Prostate gland (tissue), 2 donors: ENCODE measurements around the gene JAG2. TPM values are rescaled to one million over a fixed set of nuclear protein-coding genes. Genes with fewer than 3 reads are reported as not detected.
"Not testable (repeated sequence)": the region's sequence is repeated elsewhere in the genome, so short reads cannot be mapped to it uniquely, and the experiment has no call there.

Experiments used
- DNase-seq: peaks from one replicate; pipeline ENCODE4 v3.0.0-alpha.2; 2019; ENCODE audit warnings: low spot score
- H3K27ac ChIP-seq, 2 donors: fragments of 200-600 bp; sonication (generic); 2 replicates each; pipeline ENCODE4 v1.5.1; 2017 to 2019
- H3K27me3 ChIP-seq: fragments of 200-600 bp; sonication (generic); replicated peaks from 2 replicates; pipeline ENCODE4 v1.5.1; 2019; ENCODE audit not compliant: insufficient read depth
- H3K36me3 ChIP-seq, 2 donors: fragments of 200-600 bp; sonication (generic); 1 replicate in 1 of 2; 2 replicates in 1 of 2; pipeline versions ENCODE4 v1.5.1 to v1.8.1; 2017 to 2019
- H3K4me1 ChIP-seq: fragments of 200-600 bp; sonication (generic); replicated peaks from 2 replicates; pipeline ENCODE4 v1.5.1; 2019
- H3K4me3 ChIP-seq, 2 donors: fragments of 200-600 bp; sonication (generic); 2 replicates each; pipeline ENCODE4 v1.5.1; 2017 to 2019
- H3K9me3 ChIP-seq: fragments of 200-600 bp; sonication (generic); 2 replicates; pipeline ENCODE4 v1.5.1; 2017
- POLR2A ChIP-seq: fragments of 450-650 bp; IDR thresholded peaks from one replicate; pipeline ENCODE4 v1.6.1; 2016; ENCODE audit warnings: antibody characterized with exemption, mild to moderate bottlenecking
- POLR2AphosphoS5 ChIP-seq: sonication (generic); formaldehyde crosslinking; IDR thresholded peaks from one replicate; pipeline ENCODE4 v1.6.1; 2017; ENCODE audit warnings: antibody characterized with exemption
- WGBS: methylation state at CpG from one replicate; pipeline ENCODE4 v1.1.5; 2018; 5-methylcytosine and 5-hydroxymethylcytosine counted together
- intact Hi-C: fragments of 100-400 bp; cut with DNase I; formaldehyde crosslinking; loops from one replicate; pipeline ENCODE4 v1.14.2; 2022
- total RNA-seq, 2 donors: library from RNA; depleted of rRNA; stranded (reverse); fragments of >200 nt; gene quantifications; one replicate each; pipeline ENCODE4 v1.1.0, GENCODE V29; 2016
- TF ChIP-seq, protein P1 (sequence below), 4 experiments: fragments of 200-600 bp in 2 of 4; fragments of 450-650 bp in 2 of 4; sonication (generic) in 2 of 4; IDR thresholded peaks; 1 replicate in 3 of 4; 2 replicates in 1 of 4; pipeline ENCODE4 v1.5.1; 2016 to 2019; ENCODE audit warnings: antibody characterized with exemption in 4 of 4, mild to moderate bottlenecking in 2 of 4, moderate library complexity in 2 of 4

JAG2 gene
- total RNA-seq, 2 donors from 2014 or later, result 26.8 to 30.5 TPM

DNA sequence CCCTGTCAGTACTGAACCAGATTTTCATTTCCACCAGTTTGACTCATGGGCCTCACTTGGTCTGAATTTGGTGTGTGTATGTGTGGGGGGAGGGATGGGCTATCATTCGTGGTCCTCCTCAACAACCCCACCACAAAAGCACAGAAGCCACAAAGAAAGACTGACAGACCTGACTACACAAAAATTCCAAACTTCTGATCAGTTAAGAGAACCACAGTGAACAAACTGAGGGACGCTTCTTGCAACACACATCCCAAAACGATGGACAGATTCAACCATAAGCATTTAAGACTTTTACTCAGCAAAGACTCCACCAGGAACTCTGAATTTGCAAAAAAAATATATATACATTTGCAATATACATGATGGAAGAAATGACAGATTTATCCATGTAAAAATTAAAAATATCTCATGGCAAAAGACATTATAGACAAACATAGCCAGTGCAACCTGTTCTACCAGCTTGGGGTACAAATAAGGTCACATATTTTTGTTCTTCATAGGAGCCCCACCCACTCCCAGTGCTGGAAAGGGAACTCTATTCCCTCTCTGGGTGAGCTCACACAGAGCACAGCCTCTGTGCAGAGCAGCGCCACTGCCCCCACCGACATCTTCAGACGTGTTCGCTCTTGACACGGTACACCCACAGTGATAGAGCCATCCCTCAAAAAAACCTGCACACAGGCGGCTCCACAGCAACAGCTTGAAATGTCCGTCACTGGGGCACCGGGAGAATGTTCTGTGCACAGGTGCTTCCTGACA, 49.7 kb downstream of the JAG2 start:
- 36% methylated on average over 11 of the region's 11 CpGs for WGBS
- no peak overlapping the region for H3K4me3 ChIP-seq
- peak; percentile 85 for DNase-seq

DNA sequence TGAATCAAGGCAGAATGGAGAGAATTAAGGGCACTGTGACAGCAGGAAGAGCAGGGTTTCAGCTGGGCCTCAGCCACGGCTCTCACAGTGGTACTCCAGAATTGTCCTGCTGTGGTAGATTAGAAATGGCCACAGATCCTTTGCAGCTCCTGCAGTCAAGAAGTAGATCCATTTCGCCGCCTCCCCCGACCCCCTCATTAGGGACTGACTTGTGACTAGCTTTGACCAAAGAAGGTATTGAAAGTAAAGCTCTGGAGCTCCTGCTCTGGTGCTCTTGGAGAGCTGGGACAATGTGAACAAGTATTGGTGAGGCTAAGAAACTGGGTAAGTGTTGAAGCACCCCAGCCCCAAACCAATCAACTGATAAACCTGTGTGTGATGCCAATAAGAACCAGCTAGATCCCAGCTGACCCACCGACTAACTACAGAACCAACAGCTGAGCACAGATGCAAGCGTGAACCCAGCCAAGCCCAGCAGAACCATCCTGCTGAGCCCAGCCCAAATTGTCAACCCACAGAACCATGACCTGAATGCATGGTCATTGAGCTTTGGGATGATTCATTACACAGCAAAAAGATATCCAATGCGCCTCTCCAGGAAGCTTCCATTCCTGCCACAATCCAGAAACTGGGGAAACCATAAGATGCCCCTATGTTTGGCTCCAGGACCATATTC, 50.7 kb downstream of the JAG2 start:
- no peak for DNase-seq
- Histone ChIP-seq H3K36me3 (no peaks in the 10 kb centered on the region), H3K9me3 (no peaks in the 10 kb centered on the region), H3K4me3 (no peak overlapping the region), H3K27me3 (no peaks in the 10 kb centered on the region), H3K27ac (peak overlapping the region in 1 of 2 donors; percentile 68), H3K4me1 (peaks cover 9% of the 10 kb centered on the region)
- intact Hi-C loops, result no loop called here
- WGBS, result 98% methylated on average over 7 of the region's 7 CpGs
- TF ChIP-seq, protein P1, sequence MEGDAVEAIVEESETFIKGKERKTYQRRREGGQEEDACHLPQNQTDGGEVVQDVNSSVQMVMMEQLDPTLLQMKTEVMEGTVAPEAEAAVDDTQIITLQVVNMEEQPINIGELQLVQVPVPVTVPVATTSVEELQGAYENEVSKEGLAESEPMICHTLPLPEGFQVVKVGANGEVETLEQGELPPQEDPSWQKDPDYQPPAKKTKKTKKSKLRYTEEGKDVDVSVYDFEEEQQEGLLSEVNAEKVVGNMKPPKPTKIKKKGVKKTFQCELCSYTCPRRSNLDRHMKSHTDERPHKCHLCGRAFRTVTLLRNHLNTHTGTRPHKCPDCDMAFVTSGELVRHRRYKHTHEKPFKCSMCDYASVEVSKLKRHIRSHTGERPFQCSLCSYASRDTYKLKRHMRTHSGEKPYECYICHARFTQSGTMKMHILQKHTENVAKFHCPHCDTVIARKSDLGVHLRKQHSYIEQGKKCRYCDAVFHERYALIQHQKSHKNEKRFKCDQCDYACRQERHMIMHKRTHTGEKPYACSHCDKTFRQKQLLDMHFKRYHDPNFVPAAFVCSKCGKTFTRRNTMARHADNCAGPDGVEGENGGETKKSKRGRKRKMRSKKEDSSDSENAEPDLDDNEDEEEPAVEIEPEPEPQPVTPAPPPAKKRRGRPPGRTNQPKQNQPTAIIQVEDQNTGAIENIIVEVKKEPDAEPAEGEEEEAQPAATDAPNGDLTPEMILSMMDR (IDR thresholded peaks at IDR 0.05), result no peak
- TF ChIP-seq POLR2A, result no peak

More for the DNA sequence above, 49.7 kb downstream of the JAG2 start:
- peak overlapping the region; percentile 44 to 68 for H3K27ac ChIP-seq
- no peaks in the 10 kb centered on the region for H3K27me3 ChIP-seq
- peak; percentile 16 for TF ChIP-seq POLR2A
- TF ChIP-seq, protein P1 (IDR thresholded peaks at IDR 0.05), result no peak
- peak; percentile 83 for TF ChIP-seq POLR2AphosphoS5
- intact Hi-C loops, result no loop called here
- H3K36me3 ChIP-seq, result no peaks in the 10 kb centered on the region
- no peaks in the 10 kb centered on the region for H3K9me3 ChIP-seq
- peaks cover 9% of the 10 kb centered on the region for H3K4me1 ChIP-seq

DNA sequence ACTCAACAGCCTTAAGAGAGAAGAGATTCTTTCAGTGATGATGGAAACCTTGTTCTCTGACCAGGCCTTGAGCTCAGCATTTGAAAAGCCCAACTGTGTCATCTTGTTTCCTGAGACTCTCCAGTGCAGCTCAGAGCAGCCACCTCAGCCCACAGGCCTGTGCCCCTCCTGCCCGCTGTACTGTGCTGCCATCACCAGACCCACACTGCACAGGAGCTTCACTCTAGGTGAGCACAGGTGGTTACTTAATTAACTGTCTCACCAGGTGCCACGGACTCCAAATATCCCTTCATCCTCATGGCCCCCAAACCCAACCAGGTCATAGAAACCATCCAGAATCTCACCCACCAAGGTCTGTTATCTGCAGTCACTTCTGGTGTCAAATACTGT, 51.3 kb downstream of the JAG2 start:
- TF ChIP-seq POLR2AphosphoS5, result no peak
- Histone ChIP-seq H3K9me3 (no peaks in the 10 kb centered on the region), H3K27ac (no peak overlapping the region), H3K27me3 (no peaks in the 10 kb centered on the region), H3K36me3 (no peaks in the 10 kb centered on the region), H3K4me3 (no peak overlapping the region), H3K4me1 (peaks cover 9% of the 10 kb centered on the region)
- 91% methylated on average over 2 of the region's 2 CpGs for WGBS
- intact Hi-C loops, result no loop called here
- DNase-seq, result no peak

DNA sequence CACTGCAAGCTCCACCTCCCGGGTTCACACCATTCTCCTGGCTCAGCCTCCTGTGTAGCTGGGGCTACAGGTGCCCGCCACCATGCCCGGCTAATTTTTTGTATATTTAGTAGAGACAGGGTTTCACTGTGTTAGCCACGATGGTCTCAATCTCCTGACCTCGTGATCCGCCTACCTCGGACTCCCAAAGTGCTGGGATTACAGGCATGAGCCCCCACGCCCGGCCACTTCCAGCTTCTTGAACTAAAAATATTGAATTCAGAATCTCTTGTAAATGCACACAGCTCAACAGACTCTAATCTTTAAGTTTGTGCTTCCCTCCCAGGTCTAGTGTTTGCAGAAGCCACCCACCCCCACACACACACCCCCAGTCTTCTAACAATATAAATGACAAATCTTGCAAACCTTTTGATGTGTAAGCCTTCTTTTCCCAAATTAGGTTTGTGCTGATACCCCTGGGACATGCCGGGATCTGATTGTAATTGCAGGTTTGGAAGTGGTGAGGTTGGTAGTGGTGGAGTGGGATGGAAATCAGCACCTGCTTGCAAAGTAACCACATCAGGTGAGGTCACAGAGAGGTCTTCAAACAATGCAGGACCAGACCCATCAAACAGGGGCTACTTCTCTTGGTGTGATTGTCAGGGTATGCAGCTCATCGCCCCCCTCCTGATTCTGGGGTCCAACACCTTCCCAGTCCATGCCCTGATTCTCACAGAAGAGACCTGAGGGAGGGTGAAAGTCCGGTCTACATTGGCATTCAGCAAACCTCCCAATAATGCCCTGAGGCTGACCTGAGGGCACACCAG, 51.9 kb downstream of the JAG2 start:
- intact Hi-C loops, result no loop called here
- peaks cover 9% of the 10 kb centered on the region for H3K4me1 ChIP-seq
- 76% methylated on average over 12 of the region's 12 CpGs for WGBS
- no peaks in the 10 kb centered on the region for H3K27me3 ChIP-seq
- no peaks in the 10 kb centered on the region for H3K36me3 ChIP-seq
- no peak for DNase-seq
- no peak overlapping the region for H3K27ac ChIP-seq
- no peak overlapping the region for H3K4me3 ChIP-seq
- H3K9me3 ChIP-seq, result no peaks in the 10 kb centered on the region
- no peak for TF ChIP-seq POLR2AphosphoS5
- no peak for TF ChIP-seq POLR2A
- TF ChIP-seq, protein P1 (IDR thresholded peaks at IDR 0.05), result no peak

DNA sequence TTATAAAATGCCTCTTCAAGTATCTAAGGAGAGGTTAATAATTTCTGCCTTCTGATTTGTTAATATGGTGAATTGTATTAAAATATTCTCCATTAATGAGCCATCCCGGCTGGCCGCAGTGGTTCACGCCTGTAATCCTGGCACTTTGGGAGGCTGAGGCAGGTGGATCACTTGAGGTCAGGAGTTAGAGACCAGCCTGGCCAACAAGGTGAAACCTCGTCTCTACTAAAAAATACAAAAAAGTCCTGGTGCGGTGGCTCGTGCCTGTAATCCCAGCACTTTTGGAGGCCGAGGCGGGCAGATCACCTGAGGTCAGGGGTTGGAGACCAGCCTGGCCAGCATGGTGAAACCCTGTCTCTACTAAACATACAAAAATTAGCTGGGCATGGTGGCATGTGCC, 59.3 kb downstream of the JAG2 start:
- H3K4me1 ChIP-seq, H3K27me3 ChIP-seq, H3K36me3 ChIP-seq, DNase-seq, intact Hi-C loops, H3K4me3 ChIP-seq, H3K9me3 ChIP-seq, H3K27ac ChIP-seq: not testable (repeated sequence)
- 91% methylated on average over 8 of the region's 8 CpGs for WGBS
